OCI-M2 (cell line): ENCODE results near the gene ADCY9.
"Not testable (repeated sequence)": the region's sequence is repeated elsewhere in the genome, so short reads cannot be mapped to it uniquely, and the experiment has no call there.

ENCODE experiments used
- DNase-seq: peaks from one replicate; lab custom pipeline; 2025; ENCODE audit not compliant: unreplicated experiment; lab: John Stamatoyannopoulos, UW

ADCY9 gene

DNA sequence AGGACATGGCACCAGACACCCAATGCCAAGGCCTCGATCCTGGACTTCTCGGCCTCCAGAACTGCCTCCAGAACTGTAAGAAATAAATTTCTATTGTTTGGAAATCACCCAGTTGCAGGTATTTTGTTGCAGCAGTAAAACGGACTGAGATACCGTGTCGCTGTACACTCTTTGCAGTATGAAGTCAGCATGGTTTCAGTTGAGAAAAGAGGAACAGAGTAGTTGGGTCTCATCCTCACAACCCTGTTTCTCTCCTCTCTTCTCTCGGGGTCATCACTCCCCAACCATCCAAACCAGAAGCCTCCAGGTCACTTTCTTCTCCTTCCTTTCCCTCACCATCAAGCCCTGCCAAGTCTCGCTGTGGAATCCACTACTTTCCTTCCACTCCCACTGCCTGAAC, 77.8 kb downstream of the ADCY9 start:
- no peak for DNase-seq

DNA sequence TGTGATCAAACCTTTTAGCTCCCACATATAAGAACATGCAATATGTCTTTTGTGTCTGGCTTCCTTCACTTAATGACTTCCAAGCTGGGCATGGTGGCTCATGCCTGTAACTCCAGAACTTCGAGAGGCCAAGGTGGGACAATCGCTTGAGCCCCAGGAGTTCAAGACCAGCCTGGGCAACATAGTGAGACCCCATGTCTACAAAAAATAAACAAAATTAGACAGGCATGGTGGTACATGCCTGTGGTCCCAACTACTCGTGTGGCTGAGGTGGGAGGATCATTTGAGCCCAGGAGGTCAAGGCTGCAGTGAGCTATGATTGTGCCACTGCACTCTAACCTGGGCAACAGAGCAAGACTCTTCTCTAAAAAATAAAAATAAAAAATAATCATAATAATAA, 79.3 kb downstream of the ADCY9 start:
- DNase-seq: not testable (repeated sequence)

DNA sequence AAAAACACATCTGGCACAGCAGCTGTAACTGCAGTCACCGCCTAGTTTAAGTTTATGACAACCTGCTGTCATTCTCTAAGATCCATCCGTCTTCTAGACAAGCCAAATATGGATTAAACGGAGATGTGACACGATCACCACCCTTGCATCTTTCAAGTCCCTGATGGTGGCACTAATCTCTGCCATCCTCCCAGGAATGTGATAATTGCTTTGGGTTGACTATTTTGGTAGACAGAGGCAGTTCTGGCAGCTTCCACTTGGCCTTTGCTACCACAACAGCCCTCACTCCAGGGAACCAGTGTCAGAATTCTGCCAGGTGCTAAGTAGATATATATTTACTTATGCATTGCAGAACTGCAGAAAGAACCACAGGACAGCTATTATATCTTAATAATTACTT, 81.3 kb downstream of the ADCY9 start:
- no peak for DNase-seq

DNA sequence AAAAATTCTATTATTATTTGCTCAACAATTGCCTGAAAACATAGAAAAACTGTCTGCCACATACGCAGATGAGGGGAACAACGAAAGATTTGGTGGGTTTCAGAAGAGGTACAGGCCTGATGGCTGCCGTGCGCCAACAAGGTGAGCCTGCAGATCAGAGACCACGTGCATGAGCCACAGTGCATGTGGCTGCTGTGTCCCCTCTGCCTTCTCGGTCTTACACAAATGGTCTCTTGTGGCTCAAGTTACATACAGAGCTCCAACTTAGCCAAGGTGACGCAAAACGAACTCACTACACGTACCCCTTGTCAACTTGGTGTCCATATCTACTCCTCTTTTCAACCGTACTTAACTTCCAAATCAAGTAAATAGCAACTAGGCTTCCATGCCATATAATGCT, 82.3 kb downstream of the ADCY9 start:
- DNase-seq: no peak

DNA sequence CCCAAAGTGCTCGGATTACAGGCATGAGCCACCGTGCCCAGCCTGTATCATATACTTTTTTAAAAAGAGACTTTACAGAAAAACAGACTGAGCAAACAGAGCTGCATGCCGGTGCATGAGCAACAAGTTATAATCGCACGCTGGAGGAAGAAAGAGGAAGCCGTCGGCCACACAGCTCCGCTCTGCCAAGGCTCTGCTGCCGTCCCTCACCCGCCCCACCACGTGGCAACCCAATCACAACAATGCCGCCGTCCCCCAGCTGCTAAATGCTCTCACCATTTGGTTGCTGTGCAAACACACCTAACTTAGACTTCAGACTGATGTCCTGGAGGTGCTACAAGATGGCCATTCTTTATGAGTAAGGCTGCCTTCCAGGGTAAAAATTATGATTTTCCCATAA, 83.5 kb downstream of the ADCY9 start:
- no peak for DNase-seq

GRCh38 chr16:4028144-4028543, 88.1 kb downstream of the ADCY9 start:
- no peak for DNase-seq

GRCh38 chr16:4026854-4027253, 89.4 kb downstream of the ADCY9 start:
- DNase-seq: no peak

DNA sequence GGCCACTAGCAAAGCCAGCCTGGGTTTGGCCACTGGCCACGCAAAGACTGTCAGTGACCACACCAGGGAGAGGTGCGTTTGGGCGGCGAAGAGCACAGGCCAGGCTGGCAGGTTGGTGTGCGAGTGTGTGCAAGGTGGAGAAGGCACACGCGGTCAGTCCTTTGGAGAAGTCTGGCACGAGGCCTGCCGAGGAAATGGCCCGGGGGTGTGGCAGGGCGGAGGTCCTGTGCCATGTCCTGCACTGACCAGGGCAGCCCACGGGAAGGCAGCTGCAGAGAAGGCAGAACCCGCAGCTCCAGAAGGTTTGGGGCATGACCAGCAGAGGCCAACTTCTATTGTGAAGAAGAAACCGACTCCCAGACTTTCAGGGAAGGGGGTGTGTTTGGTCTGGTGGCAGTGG, 90.8 kb downstream of the ADCY9 start:
- DNase-seq: no peak

DNA sequence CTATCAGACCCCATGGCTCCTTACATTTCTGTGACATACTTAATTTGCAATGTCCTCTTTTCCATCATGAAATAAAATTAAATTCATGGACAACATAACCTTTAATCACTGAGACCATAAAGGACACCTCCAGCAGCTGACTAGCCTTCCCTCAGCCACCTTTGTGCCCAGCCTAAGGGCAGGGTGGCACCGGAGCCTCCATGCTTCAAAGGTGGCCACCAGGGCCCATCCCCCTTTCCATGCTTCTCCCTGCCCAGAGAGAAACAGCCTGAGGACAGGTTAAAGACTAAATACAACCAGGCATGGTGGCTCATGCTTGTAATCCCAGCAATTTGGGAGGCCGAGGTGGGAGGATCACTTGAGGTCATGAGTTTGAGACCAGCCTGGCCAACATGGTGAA, 94.3 kb downstream of the ADCY9 start:
- no peak for DNase-seq

GRCh38 chr16:4021070-4021779, 95.0 kb downstream of the ADCY9 start:
- DNase-seq: no peak

GRCh38 chr16:4019371-4019791, 96.9 kb downstream of the ADCY9 start:
- DNase-seq: no peak

DNA sequence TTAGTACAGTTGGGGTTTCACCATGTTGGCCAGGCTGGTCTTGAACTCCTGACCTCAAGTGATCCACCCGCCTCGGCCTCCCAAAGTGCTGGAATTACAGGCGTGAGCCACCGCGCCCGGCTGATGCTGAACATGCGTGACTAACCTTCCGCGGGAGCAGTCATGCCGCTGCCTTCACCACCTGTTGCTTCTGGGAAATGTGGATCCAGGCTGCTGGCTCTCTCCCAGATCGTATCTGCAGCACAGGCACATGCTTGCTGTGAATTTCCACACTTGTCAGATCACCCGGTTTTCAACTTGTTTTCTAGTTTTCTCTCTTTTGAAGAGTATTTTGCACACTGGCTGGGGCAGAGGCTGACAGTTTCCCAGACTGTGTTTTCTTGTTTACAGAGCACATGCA, 97.9 kb downstream of the ADCY9 start:
- DNase-seq: no peak

DNA sequence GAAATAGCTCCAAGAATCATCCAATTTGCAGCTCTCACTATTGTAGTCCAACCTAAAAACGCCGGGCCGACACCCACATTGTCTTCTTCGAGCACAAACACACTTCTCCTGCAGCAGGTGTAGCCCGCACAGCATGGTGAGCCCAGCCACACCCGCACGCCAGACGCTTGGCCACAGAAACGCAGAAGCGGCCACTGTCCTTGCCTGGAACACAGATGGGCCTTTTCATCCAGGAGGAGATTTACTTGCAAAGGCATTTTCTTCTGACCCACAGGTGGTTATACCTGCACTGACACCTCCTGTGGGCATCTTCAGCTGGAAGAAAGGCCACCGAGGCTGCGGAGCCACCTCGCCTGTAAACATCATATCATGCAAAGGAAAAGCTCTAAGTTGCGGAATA, 98.4 kb downstream of the ADCY9 start:
- no peak for DNase-seq

GRCh38 chr16:4016658-4017057, 99.6 kb downstream of the ADCY9 start:
- no peak for DNase-seq

DNA sequence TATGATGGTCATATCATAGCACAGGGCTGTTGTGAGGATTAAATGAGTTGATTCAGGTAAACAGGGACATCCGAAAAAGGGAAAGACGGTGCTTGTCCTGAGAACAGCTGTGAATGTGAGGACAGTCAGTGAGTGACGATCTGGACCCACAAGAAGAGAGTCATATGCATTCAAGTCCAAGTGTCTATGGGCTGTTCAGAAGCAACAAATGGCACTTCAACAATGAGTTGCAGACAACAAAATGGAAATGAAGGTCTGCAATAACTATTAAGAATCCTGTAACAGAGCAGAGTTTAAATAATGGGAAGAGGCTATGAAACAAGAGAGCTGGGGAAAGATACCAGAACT, 100.3 kb downstream of the ADCY9 start:
- no peak for DNase-seq

DNA sequence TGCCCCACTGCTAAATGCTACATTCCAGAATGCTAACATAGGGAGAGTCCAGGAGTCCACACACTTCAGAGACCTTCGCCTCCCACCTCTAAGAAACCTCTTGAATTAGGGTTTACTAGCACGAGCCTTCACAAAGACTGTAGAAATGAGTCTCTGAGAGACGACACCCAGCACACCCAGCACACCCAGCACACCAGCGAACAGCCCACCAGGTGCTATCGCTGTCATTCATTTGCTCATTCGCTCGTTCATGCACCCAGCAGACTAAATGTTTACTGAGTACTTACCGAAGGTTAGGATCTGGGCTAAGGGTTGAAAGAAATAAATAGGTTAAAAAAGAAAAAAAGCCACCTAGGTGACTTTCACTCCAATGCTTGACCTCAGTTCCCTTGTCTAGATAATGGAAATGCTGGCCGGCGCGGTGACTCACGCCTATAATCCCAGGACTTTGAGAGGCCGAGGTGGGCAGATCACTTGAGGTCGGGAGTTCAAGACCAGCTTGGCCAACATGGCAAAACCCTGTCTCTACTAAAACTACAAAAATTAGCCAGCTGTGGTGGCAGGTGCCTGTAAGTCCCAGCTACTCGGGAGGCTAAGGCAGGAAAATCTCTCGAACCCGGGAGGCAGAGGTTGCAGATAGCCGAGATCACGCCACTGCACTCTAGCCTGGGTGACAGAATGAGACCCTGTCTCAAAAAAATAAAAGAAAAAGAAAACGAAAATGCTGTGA, 100.8 kb downstream of the ADCY9 start:
- DNase-seq: no peak

- DNase-seq: no peak
Observed at GRCh38 chr16:4011940-4012629, 104.2 kb downstream of the ADCY9 start.

DNA sequence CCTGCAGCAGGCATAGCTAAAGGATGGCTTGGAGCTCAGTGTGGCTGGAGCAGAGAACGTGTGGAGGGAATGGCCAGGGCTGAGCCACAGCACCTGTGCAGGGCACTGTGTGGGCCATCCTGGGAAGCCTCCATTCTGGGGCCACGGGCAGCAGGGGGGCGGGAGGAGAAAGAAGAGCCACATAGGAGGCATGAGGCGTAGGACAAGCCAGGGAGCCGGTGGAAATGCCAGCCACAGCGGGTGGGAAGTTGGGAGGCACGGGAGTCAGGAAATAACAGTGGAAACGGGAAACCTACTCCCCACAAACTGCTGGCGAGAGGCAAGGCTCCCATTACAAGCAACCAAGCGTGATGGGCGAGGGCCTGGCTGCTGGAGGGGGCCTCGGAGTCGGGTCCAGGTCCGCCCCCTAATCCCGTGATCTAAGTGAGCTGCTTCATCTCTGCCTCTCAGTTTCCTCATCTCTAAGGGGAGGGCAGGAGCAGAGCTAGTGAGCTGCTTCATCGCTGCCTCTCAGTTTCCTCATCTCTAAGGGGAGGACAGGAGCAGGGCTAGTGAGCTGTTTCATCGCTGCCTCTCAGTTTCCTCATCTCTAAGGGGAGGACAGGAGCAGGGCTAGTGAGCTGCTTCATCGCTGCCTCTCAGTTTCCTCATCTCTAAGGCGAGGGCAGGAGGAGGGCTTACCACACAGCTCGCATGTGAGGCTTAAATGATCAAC, 104.9 kb downstream of the ADCY9 start:
- no peak for DNase-seq

GRCh38 chr16:4010225-4011158, 105.8 kb downstream of the ADCY9 start:
- no peak for DNase-seq

GRCh38 chr16:4009177-4009576, 107.1 kb downstream of the ADCY9 start:
- DNase-seq: no peak

- no peak for DNase-seq
Observed at GRCh38 chr16:4008116-4008515, 108.1 kb downstream of the ADCY9 start.
